Keratinocyte (primary cell): ENCODE data around the gene SSBP4. TPM values are rescaled to one million over a fixed set of nuclear protein-coding genes. Genes with fewer than 3 reads are reported as not detected.

Experiments used
- DNase-seq: peaks from one replicate; pipeline ENCODE4 v3.0.0-alpha.2; 2011; ENCODE audit warnings: low read depth, missing footprints, low spot score
- FAIRE-seq: peaks from 2 replicates; lab custom pipeline; 2011; peaks lifted over from hg19 to GRCh38; lab: Jason Lieb, UNC
- H2AFZ ChIP-seq: 2 replicates; pipeline ENCODE4 v1.6.0; 2012; ENCODE audit warnings: low read length, control low read depth, inconsistent platforms; ENCODE audit not compliant: control insufficient read depth
- H3K27ac ChIP-seq: 2 replicates; pipeline ENCODE4 v1.5.1; 2011; ENCODE audit warnings: low read length; ENCODE audit not compliant: control insufficient read depth, insufficient read depth
- H3K27me3 ChIP-seq: 3 replicates; pipeline ENCODE4 v1.6.0; 2011; ENCODE audit warnings: low read length; ENCODE audit not compliant: control insufficient read depth, insufficient read depth; ENCODE audit errors: extremely low read depth
- H3K36me3 ChIP-seq, 2 experiments: 2 replicates in 1 of 2; 3 replicates in 1 of 2; pipeline ENCODE4 v1.5.1; 2011; ENCODE audit warnings: low read length in 2 of 2, mild to moderate bottlenecking in 1 of 2; ENCODE audit not compliant: control insufficient read depth in 2 of 2, insufficient read depth in 2 of 2; ENCODE audit errors: extremely low read depth in 1 of 2
- H3K4me1 ChIP-seq: 3 replicates; pipeline ENCODE4 v1.5.1; 2011; ENCODE audit warnings: low read length; ENCODE audit not compliant: control insufficient read depth, insufficient read depth; ENCODE audit errors: extremely low read depth
- H3K4me2 ChIP-seq: 3 replicates; pipeline ENCODE4 v1.6.0; 2011; ENCODE audit warnings: low read depth, low read length; ENCODE audit not compliant: control insufficient read depth, insufficient read depth; ENCODE audit errors: extremely low read depth
- H3K4me3 ChIP-seq, 3 experiments: fragments of 200-600 bp in 1 of 3; sonication (generic) in 1 of 3; 2 replicates in 2 of 3; 3 replicates in 1 of 3; pipeline ENCODE4 v1.5.1; 2011 to 2016; ENCODE audit warnings: low read length in 3 of 3, mild to moderate bottlenecking in 3 of 3, control low read depth in 2 of 3, inconsistent platforms in 1 of 3, low read depth in 1 of 3, mixed read lengths in 1 of 3, mixed run types in 1 of 3, moderate library complexity in 1 of 3; ENCODE audit not compliant: control insufficient read depth in 2 of 3, insufficient read depth in 2 of 3; ENCODE audit errors: extremely low read depth in 1 of 3
- H3K79me2 ChIP-seq: 2 replicates; pipeline ENCODE4 v1.6.0; 2012; ENCODE audit warnings: low read length; ENCODE audit not compliant: control insufficient read depth, insufficient read depth
- H3K9ac ChIP-seq: 3 replicates; pipeline ENCODE4 v1.6.0; 2011; ENCODE audit warnings: low read length; ENCODE audit not compliant: control insufficient read depth, insufficient read depth; ENCODE audit errors: extremely low read depth
- H3K9me1 ChIP-seq: 3 replicates; pipeline ENCODE4 v1.6.0; 2011; ENCODE audit warnings: low read length; ENCODE audit not compliant: control insufficient read depth, insufficient read depth; ENCODE audit errors: extremely low read depth
- H3K9me3 ChIP-seq: 2 replicates; pipeline ENCODE4 v1.5.1; 2012; ENCODE audit warnings: low read depth, low read length; ENCODE audit not compliant: control insufficient read depth
- H4K20me1 ChIP-seq: 3 replicates; pipeline ENCODE4 v1.6.0; 2011; ENCODE audit warnings: low read length; ENCODE audit not compliant: control insufficient read depth, insufficient read depth; ENCODE audit errors: extremely low read depth
- EZH2 ChIP-seq: IDR thresholded peaks from one replicate; pipeline ENCODE4 v1.6.1; 2012; ENCODE audit warnings: inconsistent platforms, mild to moderate bottlenecking, low read length, moderate library complexity
- dilution Hi-C: fragments of 300-500 bp; cut with MboI; formaldehyde crosslinking; loops from one replicate; pipeline ENCODE4 v1.7.0; 2020; ENCODE audit warnings: low sequenced_read_pairs; ENCODE audit not compliant: extremely low pct_ligation_motif_present
- polyA plus RNA-seq, 5 experiments: library from polyadenylated mRNA; depleted of rRNA in 3 of 5; stranded (reverse) in 3 of 5; stranded (forward) in 1 of 5; unstranded in 1 of 5; fragments of >200 nt; gene quantifications; 1 replicate in 1 of 5; 2 replicates in 3 of 5; 3 replicates in 1 of 5; pipeline versions ENCODE4 v1.2.1 to v1.2.3, GENCODE V29; 2011 to 2012; ENCODE audit warnings: missing spikeins in 2 of 5, low read depth in 1 of 5, low replicate concordance in 1 of 5
- TF ChIP-seq, protein P1 (sequence below), 3 experiments: IDR thresholded peaks in 1 of 3; conservative IDR thresholded peaks in 1 of 3; optimal IDR thresholded peaks in 1 of 3; 2 replicates in 2 of 3; 3 replicates in 1 of 3; pipeline versions ENCODE3 to v1.5.1; 2011; ENCODE audit warnings: low read length in 3 of 3, mild to moderate bottlenecking in 3 of 3, moderate library complexity in 2 of 3, control low read depth in 1 of 3, inconsistent platforms in 1 of 3; ENCODE audit not compliant: insufficient read depth in 2 of 3; ENCODE audit errors: extremely low read depth in 1 of 3

Gene SSBP4
- polyA plus RNA-seq, 1 donor (not counting 4 experiments of a cell fraction or from before 2014, with no cell fraction given), result 7.5 TPM

GRCh38 chr19:18412610-18413239 is 6.5 kb upstream of the SSBP4 start:
- Histone ChIP-seq H3K27me3 (no peaks in the 10 kb centered on the region), H3K9me1 (no peaks in the 10 kb centered on the region), H3K27ac (no peak overlapping the region), H2AFZ (no peak overlapping the region), H3K9me3 (no peaks in the 10 kb centered on the region), H3K9ac (no peak overlapping the region), H3K79me2 (no peaks in the 10 kb centered on the region), H3K4me2 (no peak overlapping the region), H4K20me1 (no peaks in the 10 kb centered on the region), H3K4me1 (peaks cover 12% of the 10 kb centered on the region), H3K36me3 (no peaks in the 10 kb centered on the region), H3K4me3 (no peak overlapping the region)
- dilution Hi-C loops, result no loop called here
- FAIRE-seq (no peak), DNase-seq (no peak)
- TF ChIP-seq EZH2, result no peak
- TF ChIP-seq, protein P1, sequence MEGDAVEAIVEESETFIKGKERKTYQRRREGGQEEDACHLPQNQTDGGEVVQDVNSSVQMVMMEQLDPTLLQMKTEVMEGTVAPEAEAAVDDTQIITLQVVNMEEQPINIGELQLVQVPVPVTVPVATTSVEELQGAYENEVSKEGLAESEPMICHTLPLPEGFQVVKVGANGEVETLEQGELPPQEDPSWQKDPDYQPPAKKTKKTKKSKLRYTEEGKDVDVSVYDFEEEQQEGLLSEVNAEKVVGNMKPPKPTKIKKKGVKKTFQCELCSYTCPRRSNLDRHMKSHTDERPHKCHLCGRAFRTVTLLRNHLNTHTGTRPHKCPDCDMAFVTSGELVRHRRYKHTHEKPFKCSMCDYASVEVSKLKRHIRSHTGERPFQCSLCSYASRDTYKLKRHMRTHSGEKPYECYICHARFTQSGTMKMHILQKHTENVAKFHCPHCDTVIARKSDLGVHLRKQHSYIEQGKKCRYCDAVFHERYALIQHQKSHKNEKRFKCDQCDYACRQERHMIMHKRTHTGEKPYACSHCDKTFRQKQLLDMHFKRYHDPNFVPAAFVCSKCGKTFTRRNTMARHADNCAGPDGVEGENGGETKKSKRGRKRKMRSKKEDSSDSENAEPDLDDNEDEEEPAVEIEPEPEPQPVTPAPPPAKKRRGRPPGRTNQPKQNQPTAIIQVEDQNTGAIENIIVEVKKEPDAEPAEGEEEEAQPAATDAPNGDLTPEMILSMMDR (optimal IDR thresholded peaks at IDR 0.05 in 1 of 3, IDR thresholded peaks at IDR 0.05 in 1 of 3, conservative IDR thresholded peaks at IDR 0.05 in 1 of 3; ENCODE audit: extremely low read depth in 1 of 3, insufficient read depth in 2 of 3, low read length in 3 of 3), result no peak

GRCh38 chr19:18414504-18415177 is 4.6 kb upstream of the SSBP4 start:
- H3K27ac ChIP-seq, result no peak overlapping the region
- H3K27me3 ChIP-seq, result no peaks in the 10 kb centered on the region
- H3K36me3 ChIP-seq, result no peaks in the 10 kb centered on the region
- H3K9me1 ChIP-seq, result no peaks in the 10 kb centered on the region
- H2AFZ ChIP-seq, result no peak overlapping the region
- H3K4me3 ChIP-seq, result no peak overlapping the region
- FAIRE-seq (no peak), DNase-seq (no peak)
- H4K20me1 ChIP-seq, result no peaks in the 10 kb centered on the region
- no peaks in the 10 kb centered on the region for H3K79me2 ChIP-seq
- no peak overlapping the region for H3K9ac ChIP-seq
- H3K4me2 ChIP-seq, result no peak overlapping the region
- dilution Hi-C loops, result no loop called here
- TF ChIP-seq, protein P1 (optimal IDR thresholded peaks at IDR 0.05 in 1 of 3, IDR thresholded peaks at IDR 0.05 in 1 of 3, conservative IDR thresholded peaks at IDR 0.05 in 1 of 3; ENCODE audit: extremely low read depth in 1 of 3, insufficient read depth in 2 of 3, low read length in 3 of 3), result no peak
- no peak for TF ChIP-seq EZH2
- peaks cover 24% of the 10 kb centered on the region for H3K4me1 ChIP-seq
- no peaks in the 10 kb centered on the region for H3K9me3 ChIP-seq
